HFF-Myc (cell line): ENCODE results near the gene LRPPRC.
"Not testable (repeated sequence)": the region's sequence is repeated elsewhere in the genome, so short reads cannot be mapped to it uniquely, and the experiment has no call there.

Experiments
- DNase-seq: peaks from one replicate; pipeline ENCODE4 v3.0.0-alpha.2; 2011; ENCODE audit warnings: low read depth; ENCODE audit errors: extremely low read depth
- H3K4me3 ChIP-seq: replicated peaks from 2 replicates; pipeline ENCODE4 v1.5.1; 2011; ENCODE audit warnings: low read depth, mild to moderate bottlenecking, control low read depth, low read length
- TF ChIP-seq, protein P1 (sequence below): IDR thresholded peaks from 2 replicates; pipeline ENCODE4 v1.5.1; 2012; ENCODE audit warnings: mild to moderate bottlenecking, low read depth, low read length, control low read depth; ENCODE audit errors: missing control alignments

The LRPPRC gene

DNA sequence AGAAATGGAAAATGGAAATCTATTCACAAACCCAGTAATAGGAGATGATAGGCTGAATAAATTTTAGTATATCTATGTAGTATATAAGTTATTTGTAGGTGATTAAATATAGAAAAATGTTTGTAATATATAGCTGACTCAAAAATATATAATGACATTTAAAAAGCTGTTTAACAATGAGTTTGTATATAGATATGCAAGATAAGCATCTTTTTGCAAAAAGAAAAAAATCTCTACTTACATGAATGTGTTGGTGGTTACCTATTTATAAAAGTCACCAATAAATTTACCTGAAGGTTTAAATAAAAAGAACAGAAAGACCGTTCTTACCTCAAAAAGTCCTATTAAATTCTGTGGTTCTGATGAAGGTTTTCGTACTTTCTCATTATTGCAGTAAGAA lies 71.3 kb downstream of the LRPPRC start:
- H3K4me3 ChIP-seq: no peak overlapping the region
- TF ChIP-seq, protein P1, sequence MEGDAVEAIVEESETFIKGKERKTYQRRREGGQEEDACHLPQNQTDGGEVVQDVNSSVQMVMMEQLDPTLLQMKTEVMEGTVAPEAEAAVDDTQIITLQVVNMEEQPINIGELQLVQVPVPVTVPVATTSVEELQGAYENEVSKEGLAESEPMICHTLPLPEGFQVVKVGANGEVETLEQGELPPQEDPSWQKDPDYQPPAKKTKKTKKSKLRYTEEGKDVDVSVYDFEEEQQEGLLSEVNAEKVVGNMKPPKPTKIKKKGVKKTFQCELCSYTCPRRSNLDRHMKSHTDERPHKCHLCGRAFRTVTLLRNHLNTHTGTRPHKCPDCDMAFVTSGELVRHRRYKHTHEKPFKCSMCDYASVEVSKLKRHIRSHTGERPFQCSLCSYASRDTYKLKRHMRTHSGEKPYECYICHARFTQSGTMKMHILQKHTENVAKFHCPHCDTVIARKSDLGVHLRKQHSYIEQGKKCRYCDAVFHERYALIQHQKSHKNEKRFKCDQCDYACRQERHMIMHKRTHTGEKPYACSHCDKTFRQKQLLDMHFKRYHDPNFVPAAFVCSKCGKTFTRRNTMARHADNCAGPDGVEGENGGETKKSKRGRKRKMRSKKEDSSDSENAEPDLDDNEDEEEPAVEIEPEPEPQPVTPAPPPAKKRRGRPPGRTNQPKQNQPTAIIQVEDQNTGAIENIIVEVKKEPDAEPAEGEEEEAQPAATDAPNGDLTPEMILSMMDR: no peak
- no peak for DNase-seq

DNA sequence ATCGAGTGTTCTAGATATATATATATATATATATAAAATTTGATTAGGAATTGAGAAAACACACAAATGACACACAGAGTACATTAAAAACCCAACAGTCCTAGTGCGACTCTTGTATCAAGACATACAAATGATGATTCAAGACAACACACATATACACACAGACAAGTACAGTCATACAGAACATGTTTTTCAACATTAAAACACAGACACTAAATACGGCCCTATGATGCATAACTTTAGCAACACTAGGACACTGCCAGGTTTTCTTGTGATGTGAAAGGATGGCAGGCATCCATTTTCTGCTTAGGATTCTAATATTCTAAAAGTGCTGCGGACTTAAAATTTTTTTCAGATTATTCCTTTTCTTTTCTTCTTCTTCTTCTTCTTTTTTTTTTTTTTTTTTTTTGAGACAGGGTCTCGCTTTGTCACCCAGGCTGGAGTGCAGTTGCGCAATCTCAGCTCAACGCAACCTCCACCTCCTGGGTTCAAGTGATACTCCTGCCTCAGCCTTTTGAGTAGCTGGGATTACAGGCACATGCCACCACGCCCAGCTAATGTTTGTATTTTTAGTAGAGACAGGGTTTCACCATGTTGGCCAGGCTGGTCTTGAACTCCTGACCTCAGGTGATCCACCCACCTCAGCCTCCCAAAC lies 84.5 kb downstream of the LRPPRC start:
- H3K4me3 ChIP-seq, DNase-seq: not testable (repeated sequence)

DNA sequence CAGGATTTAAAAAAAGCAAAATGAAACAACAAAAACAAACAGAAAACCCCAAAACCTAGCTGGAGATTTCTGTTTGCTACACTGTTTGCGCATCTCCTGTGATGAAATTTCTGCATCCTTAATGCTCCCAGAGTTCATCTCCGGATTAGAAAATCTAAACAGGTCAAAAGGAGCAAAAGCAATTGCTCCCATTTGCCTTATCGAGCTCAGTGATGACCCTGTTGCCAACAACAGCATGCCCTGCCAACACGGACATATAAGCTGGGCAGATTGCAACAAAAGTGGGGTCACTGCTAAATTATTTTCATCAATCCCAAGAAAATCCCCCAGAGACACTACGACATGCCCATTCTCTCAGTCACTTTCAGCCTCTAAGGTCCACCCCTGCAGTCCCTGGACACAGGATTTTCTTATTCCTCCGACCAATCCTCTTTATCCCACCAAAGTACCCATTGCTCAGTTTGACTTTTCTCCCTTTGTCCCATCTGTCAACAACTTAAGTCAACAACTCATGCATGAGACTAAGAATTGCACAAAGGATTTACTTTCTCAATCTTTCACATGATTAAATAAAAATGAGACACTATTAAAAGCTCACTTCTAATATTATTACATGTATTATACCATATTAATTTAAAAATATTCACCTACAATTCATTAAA lies 89.2 kb downstream of the LRPPRC start:
- H3K4me3 ChIP-seq: no peak overlapping the region
- no peak for DNase-seq
- TF ChIP-seq, protein P1: no peak

DNA sequence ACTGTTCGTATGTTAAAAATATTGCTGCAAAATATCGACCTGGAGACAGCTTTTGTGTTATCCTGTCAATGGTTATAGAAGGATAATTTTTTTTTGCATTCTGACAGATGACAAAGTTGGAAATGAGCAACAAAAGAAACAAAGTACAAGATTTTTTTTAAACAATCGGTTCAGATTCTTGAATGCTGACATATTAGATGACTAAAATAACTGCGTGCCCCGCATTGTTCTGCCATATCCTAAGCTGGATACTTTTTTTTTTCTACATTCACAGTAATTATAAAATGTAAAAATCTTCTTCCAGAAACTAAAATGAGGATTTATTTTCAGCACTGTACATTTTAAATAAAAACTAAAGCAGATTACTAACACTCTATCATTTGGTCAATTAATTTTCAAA lies 89.9 kb downstream of the LRPPRC start:
- TF ChIP-seq, protein P1: no peak
- DNase-seq: no peak
- H3K4me3 ChIP-seq: no peak overlapping the region

DNA sequence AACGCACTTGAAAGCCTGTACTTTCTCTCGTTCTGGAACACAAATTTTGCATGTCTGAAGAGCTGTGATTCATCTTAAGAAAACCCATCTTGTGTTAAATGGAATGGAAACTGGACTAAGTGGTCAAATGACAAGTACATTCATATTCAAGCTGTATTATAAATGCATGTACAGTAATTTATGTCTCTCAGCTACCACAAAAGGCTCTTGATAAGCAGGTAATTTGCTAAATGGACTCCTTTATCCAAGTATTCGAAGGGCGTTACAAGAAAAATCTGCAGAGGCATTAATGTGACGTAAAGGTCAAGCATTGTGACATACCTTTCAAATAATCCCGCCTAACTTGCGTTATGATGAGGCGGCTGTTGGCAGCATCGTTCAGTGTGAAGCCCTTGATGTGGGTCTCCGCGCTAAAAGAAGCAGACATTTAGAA lies 90.4 kb downstream of the LRPPRC start:
- H3K4me3 ChIP-seq: no peak overlapping the region
- TF ChIP-seq, protein P1: no peak
- DNase-seq: no peak

DNA sequence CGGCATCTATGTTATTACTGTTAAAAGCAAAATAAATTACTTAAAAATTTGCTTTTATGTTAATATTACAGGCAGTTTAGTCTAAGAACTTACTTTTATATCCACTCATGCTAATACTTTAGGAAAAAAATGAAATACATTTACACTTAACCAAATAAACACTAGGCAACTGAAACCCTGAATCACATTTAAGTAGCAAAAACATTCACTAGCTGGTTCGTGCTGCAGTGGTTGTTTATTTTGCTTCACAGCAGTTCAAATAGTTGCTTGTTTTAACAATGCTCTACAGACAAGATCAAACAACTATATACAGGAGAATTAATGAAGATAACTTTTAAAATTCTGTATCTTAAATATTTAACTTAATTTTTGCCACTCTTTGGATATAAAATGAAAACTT lies 96.2 kb downstream of the LRPPRC start:
- no peak overlapping the region for H3K4me3 ChIP-seq
- TF ChIP-seq, protein P1: no peak
- DNase-seq: no peak

DNA sequence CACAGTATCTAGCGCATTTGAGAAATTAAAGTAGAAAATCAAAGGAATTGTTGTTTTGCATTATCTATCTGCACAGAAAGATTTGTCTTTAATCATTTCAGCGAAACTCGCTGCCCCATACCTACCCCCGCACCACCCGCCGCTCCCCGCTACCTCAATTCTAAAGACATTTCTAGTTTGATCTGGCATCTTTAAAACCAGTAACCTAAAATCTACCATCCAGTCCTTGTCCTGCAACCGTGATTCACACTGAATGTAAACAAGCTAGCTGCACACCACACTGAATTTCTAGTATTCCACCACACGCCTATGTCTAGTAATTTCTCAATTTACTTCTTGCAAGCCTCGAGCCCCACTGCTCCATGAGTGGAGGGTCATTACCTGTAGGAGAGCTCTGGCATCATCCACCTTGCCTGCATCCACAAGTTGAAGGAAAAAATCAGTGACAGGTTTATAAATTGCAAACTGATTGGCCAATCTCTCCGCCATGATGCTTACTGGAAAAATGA lies 96.9 kb downstream of the LRPPRC start:
- TF ChIP-seq, protein P1: no peak
- no peak for DNase-seq
- no peak overlapping the region for H3K4me3 ChIP-seq
